Neural cell (in vitro differentiated cells): Measurements from ENCODE around the gene TOM1.

Source experiments
- CTCF ChIP-seq: fragments of 450-650 bp; IDR thresholded peaks from 2 replicates; pipeline ENCODE4 v1.5.1; 2014; ENCODE audit warnings: antibody characterized with exemption, mild to moderate bottlenecking, moderate library complexity; ENCODE audit not compliant: poor library complexity, severe bottlenecking
- EZH2 ChIP-seq: fragments of 200-600, 300-800 bp; shearing (Covaris generic), sonication (generic); IDR thresholded peaks from 2 replicates; pipeline ENCODE4 v1.6.1; 2014; ENCODE audit warnings: antibody characterized with exemption, low read length, borderline replicate concordance, mild to moderate bottlenecking; ENCODE audit not compliant: insufficient read depth, poor library complexity, severe bottlenecking
- MXI1 ChIP-seq: fragments of 450-650 bp; conservative IDR thresholded peaks from 2 replicates; pipeline ENCODE4 v1.6.1; 2014; ENCODE audit warnings: antibody characterized with exemption, mild to moderate bottlenecking; ENCODE audit not compliant: poor library complexity, severe bottlenecking
- POLR2AphosphoS5 ChIP-seq: IDR thresholded peaks from 2 replicates; pipeline ENCODE4 v1.6.1; 2012
- RAD21 ChIP-seq: fragments of 450-650 bp; conservative IDR thresholded peaks from 2 replicates; pipeline ENCODE4 v1.6.1; 2014; ENCODE audit warnings: antibody characterized with exemption, mild to moderate bottlenecking, moderate library complexity
- REST ChIP-seq: IDR thresholded peaks from 2 replicates; pipeline ENCODE4 v1.6.1; 2012; ENCODE audit warnings: borderline replicate concordance

GRCh38 chr22:35392357-35392756 lies 92.7 kb downstream of the TOM1 start:
- TF ChIP-seq EZH2 (no peak), POLR2AphosphoS5 (no peak), CTCF (no peak), REST (no peak), MXI1 (no peak), RAD21 (no peak)
